ENCODE measurements around the gene RPS6KB2.

The RPS6KB2 gene

DNA sequence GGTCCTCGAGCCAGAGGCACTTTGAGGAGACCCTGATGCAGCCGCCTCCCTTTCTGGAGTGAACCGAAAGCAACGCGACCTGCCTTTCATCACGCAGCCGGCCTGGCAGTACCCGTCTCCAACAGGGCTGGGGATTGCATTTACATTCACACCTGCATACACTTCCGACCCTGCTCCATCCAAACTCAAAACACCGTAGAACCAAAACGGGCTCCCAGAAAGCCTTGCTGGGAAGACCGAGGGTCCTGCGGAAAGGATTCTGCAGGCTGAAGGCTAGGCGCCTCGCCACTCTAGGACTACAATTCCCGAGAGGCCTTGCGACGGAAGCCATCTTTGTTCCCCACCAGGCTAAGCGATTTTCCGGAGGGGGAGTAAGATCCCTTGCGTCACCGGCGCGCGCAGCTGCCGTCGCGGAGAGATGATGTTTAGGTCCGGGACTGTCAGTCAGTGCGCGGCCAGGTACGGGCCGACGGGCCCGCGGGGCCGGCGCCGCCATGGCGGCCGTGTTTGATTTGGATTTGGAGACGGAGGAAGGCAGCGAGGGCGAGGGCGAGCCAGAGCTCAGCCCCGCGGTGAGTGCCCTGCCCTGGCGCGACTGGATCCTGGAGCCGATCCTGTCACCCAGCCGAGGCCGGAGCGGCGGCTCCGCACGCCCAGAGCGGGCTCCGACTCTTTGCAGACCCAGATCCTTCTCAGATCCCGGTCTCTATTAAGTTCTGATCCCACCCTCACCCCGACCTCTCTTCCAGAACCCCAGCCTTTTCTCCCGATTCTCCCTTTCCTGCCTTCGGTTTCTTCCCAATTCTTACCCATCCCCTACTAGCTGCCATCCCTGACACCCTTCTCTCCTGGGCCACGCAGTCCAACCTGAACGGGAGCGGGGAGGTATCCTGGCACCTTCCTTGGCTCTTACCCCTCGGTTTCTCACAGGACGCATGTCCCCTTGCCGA, at the start of gene RPS6KB2:
Gene RPS6KB2 (plus strand): TSS at position 443 of the 950 bp plus-strand sequence. CDS start 52 bp downstream, at position 495.
- H3K4me1 Mint-ChIP-seq (ENCODE audit: low read depth) = peaks cover 45% of the 10 kb centered on the region
- H3K27me3 Mint-ChIP-seq = no peaks in the 10 kb centered on the region
- H3K9me3 Mint-ChIP-seq = no peaks in the 10 kb centered on the region
- peaks cover 12% of the 10 kb centered on the region for H3K36me3 Mint-ChIP-seq (ENCODE audit: low read depth)
- peak within 1 kb of the TSS; percentile 97 for H3K27ac Mint-ChIP-seq
- peak within 1 kb of the TSS; percentile 98 for H3K4me3 Mint-ChIP-seq

DNA sequence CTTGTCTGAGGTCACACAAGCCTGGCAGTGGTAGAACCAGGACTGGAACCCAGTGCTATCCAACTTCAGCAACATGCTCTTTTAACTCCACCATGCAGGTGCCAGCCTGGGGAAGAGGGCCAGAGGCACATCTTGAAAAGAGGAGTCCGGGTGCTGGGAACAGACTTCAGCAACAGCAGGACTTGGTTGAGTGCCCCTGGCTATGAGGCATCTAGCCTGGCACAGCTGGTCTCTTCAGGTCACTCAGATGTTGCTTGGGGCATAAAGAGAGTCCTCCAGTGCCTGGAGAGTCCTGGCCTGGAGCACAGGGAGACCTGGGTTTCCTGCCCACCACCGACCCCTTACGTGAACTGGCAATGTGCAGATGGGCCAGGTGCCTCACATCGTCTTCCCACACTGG, 49.8 kb upstream of the RPS6KB2 start:
- peaks cover 5% of the 10 kb centered on the region for H3K27me3 Mint-ChIP-seq
- H3K9me3 Mint-ChIP-seq = no peaks in the 10 kb centered on the region
- peaks cover 43% of the 10 kb centered on the region for H3K4me1 Mint-ChIP-seq (ENCODE audit: low read depth)
- no peak overlapping the region for H3K4me3 Mint-ChIP-seq
- no peaks in the 10 kb centered on the region for H3K36me3 Mint-ChIP-seq (ENCODE audit: low read depth)
- no peak overlapping the region for H3K27ac Mint-ChIP-seq

DNA sequence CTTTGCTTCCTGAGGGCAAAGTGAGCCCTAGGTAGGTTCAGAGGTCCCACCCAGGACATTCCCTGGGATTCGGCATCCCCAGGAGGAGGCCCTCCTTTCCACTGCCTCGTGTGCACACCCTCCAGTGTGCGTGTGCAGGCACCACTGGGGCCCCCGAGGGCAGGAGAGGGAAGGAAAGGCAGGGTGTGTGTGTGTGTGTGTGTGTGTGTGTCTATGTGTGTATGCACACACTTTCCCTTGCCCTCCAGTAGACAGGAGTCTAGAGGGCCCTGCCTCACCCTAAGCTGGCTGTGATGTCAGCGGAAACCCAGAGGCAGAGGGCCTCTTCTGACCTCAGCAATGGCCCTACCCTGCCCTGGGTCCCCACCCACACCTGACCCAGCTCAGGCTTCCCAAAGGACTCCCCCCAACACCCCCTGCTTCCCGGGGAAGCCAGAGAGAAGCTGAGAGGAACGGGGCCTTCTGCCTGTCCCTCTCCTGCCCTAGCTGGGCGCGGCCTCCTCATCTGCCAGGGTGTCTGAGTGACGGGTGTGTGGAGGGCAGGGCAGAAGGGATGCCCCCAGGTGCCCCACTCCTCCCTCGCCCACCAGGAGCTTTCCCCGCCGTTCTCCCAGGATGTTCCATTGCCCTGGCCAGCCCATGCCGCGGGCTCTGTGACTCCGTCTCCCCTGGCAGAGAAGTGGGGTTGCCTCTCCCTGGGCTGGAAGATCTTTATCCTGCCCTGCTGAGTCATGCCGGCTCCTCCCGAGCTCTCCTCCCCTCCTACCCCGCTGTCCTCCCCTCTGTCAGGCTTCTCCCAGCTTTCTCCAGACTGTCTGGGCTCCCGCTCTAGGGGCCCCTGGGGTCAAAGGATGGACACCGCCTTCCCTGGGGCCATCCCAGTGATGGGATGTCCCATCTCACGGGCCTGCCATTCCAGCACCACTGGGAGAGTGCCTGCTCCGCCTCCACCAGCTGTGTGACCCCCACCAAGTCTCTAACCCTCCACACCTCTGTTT, 48.9 kb upstream of the RPS6KB2 start:
- peaks cover 35% of the 10 kb centered on the region for H3K4me1 Mint-ChIP-seq (ENCODE audit: low read depth)
- no peak overlapping the region for H3K27ac Mint-ChIP-seq
- H3K9me3 Mint-ChIP-seq = no peaks in the 10 kb centered on the region
- H3K4me3 Mint-ChIP-seq = no peak overlapping the region
- no peaks in the 10 kb centered on the region for H3K36me3 Mint-ChIP-seq (ENCODE audit: low read depth)
- H3K27me3 Mint-ChIP-seq = peaks cover under 1% of the 10 kb centered on the region

DNA sequence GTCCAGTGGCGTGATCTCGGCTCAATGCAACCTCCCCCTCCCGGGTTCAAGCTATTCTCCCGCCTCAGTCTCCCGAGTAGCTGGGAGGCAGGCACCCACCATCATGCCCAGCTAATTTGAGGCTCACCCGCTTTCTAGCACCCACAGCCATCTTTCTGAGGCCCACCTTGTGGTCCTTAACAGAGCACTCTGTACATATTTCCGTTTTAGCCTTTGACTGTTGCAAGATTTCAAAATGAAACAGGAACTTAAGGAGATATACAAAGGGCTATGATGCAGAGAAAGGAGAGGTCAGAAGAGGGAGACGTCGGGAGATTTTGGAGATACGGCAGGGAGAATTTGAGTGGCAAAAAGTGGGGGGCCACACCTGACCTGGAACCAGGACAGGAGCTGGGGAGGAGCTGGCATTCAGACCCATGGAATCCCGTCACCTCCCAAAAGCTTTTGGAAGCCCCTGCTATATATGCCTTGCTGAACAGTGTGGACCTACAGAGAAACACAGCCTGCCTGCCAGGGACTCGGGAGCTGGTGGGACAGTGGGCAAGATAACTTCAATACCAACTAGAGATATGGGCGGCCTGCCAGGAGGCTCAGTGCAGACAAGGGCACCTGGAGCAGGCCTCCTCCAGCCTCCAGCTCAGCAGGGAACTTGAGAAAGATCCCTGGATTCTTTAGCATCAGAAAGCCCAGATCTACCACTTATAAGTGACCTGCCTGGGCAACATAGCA, 46.9 kb upstream of the RPS6KB2 start:
- Mint-ChIP-seq H3K36me3 (ENCODE audit: low read depth) (no peaks in the 10 kb centered on the region), H3K27ac (peak overlapping the region; percentile 19), H3K27me3 (no peaks in the 10 kb centered on the region), H3K4me3 (no peak overlapping the region), H3K9me3 (no peaks in the 10 kb centered on the region), H3K4me1 (ENCODE audit: low read depth) (peaks cover 34% of the 10 kb centered on the region)

DNA sequence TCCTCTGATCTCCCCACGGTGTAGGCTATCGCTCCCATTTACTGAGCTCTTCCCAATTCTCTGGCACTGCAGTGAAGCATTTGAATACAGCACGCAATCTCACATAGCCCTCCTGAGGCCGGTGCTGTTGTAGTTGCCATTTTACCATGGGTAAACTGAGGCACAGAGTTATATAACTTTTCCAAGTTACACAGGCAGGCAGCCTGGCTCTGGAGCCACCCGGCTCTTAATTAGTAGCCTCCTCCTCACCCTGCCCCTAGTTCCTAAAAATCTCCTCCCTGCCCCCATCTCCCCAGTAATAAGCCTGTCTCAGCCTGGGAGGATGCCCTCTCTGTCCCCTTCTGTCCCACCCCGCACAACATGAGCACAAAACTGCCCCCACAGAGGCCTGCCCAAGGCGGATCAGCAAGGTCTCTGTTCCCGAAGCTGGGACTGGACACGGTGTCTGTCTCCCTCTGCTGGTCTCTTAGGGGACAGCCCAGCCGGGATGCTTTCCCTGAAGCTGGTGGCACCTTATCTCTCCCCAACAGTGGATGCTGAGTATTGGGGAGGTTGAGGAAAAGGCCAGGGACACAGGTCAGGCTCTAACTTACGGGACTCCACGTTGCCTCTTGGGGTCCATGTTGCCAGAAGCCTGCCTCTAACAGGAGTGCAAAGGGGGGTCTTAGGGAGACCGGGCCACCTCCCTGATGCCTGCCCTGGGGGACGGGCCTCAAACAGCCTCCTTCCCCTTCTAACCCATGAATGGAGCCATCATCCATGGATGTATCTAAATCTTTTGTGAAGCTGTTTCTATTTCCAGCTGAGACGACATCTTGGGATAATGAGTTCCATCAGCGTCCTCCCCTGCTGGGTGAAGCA, 45.8 kb upstream of the RPS6KB2 start:
- Mint-ChIP-seq H3K4me3 (no peak overlapping the region), H3K36me3 (ENCODE audit: low read depth) (no peaks in the 10 kb centered on the region), H3K4me1 (ENCODE audit: low read depth) (peaks cover 34% of the 10 kb centered on the region), H3K27me3 (no peaks in the 10 kb centered on the region), H3K9me3 (no peaks in the 10 kb centered on the region), H3K27ac (no peak overlapping the region)

DNA sequence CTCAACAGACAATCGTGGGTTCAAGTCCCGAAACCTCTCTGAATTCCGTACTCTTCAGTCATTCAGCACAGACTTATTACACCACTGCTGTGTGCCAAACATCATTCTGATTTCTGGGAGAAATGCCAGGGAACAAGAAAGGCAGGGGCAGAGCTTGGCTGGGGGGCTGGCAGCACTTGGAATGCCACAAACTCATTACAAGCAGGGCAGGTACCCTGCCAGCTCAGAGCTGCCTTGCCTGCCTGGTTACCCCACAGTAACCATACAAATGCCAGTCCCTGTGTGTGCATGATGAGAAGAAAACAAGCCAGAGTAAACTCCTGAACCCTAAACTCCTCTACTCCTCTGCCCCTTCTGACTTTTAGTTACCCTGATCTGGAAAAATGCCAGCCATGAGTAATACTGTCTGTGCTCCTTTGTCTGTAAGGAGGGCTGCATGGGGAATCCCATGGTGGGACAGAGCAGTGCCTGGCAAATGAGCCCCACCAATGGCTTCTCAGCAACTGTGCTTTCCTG, 43.4 kb upstream of the RPS6KB2 start:
- no peak overlapping the region for H3K27ac Mint-ChIP-seq

DNA sequence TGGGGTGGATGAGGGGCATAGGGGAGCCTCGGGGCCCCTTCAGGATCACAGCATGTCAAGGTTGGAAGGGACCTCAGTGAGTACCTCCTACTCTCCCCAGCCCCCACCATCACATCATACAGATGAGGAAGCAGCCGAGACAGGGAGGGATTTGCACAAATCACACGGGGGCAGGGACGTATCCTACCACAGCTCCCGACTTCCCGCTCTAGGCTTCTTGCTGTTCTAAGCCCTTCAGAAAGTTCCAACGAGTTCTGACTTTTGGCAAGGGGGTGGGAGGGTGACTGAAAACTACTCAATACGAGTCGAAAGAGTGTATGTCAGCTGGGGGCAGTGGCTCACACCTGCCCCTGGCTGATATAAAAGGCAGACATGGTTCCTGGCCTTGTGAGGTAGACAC, 41.2 kb upstream of the RPS6KB2 start:
- Mint-ChIP-seq H3K36me3 (ENCODE audit: low read depth) (no peaks in the 10 kb centered on the region), H3K4me1 (ENCODE audit: low read depth) (peaks cover 29% of the 10 kb centered on the region), H3K27ac (no peak overlapping the region), H3K9me3 (no peaks in the 10 kb centered on the region), H3K4me3 (no peak overlapping the region), H3K27me3 (no peaks in the 10 kb centered on the region)

More for the DNA sequence above, 43.4 kb upstream of the RPS6KB2 start:
- Mint-ChIP-seq H3K27me3 (no peaks in the 10 kb centered on the region), H3K9me3 (no peaks in the 10 kb centered on the region), H3K36me3 (ENCODE audit: low read depth) (no peaks in the 10 kb centered on the region), H3K4me1 (ENCODE audit: low read depth) (peaks cover 32% of the 10 kb centered on the region), H3K4me3 (no peak overlapping the region)

DNA sequence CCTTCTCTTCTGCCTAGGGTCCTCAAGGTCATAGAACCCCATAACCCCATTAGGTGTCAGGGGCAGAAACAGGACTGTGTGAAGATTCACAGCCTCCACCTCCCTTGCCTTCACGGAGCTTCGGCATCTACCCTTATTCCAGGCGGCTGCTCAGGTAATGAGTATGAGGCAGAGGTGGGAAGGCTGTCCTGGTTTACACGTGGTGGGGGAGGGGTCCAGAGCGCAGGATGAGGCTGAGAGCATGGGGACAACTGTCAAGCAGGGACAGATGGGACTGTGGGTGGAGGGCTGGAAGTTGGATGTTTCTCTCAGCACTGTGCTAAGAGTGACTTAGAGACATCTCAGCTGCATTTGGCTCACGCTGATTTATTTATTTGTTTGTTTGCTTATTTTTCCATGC, 40.8 kb upstream of the RPS6KB2 start:
- H3K4me3 Mint-ChIP-seq = no peak overlapping the region
- peaks cover 28% of the 10 kb centered on the region for H3K4me1 Mint-ChIP-seq (ENCODE audit: low read depth)
- no peaks in the 10 kb centered on the region for H3K9me3 Mint-ChIP-seq
- H3K27me3 Mint-ChIP-seq = no peaks in the 10 kb centered on the region
- H3K36me3 Mint-ChIP-seq (ENCODE audit: low read depth) = no peaks in the 10 kb centered on the region
- no peak overlapping the region for H3K27ac Mint-ChIP-seq

DNA sequence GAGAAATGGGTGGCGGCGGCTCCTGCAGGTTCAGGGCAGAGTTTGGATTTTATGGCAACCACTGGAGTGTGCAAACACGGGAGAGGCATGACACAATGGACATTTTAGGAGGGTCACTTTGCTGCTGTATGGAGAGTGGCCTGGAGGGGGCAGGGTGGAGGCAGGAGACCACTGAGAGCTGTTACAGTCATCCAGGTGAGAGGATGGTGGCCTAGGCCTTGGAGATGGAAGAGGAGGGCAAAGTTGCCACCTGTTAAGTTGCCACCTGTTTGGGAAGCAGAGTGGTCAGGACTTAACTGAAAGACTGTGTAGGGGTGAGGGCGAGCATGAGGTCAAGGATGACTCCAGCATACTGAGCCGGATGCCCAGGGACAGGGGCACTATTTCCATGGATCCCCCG, 38.8 kb upstream of the RPS6KB2 start:
- Mint-ChIP-seq H3K4me1 (ENCODE audit: low read depth) (peaks cover 42% of the 10 kb centered on the region), H3K27me3 (no peaks in the 10 kb centered on the region), H3K4me3 (peak overlapping the region; percentile 64), H3K27ac (peak overlapping the region; percentile 67), H3K36me3 (ENCODE audit: low read depth) (peaks cover 5% of the 10 kb centered on the region), H3K9me3 (no peaks in the 10 kb centered on the region)

DNA sequence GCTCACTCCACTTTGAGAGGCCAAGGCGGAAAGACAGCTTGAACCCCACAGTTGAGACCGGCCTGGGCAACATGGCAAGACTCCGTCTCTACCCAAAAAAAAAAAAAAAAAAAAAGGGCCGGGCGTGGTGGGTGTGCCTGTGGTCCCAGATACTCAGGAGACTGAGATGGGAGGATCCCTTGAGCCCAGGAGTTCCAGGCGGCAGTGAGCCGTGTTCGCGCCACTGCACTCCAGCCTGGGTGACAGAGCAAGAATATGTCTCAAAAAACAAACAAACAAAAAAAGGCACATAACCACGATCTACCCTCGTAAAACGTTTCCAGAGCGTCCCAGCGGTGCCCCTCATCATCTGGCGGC, 37.4 kb upstream of the RPS6KB2 start:
- Mint-ChIP-seq H3K27me3 (no peaks in the 10 kb centered on the region), H3K9me3 (no peaks in the 10 kb centered on the region), H3K36me3 (ENCODE audit: low read depth) (peaks cover 5% of the 10 kb centered on the region), H3K27ac (peak overlapping the region; percentile 90), H3K4me1 (ENCODE audit: low read depth) (peaks cover 37% of the 10 kb centered on the region), H3K4me3 (peak overlapping the region; percentile 93)

DNA sequence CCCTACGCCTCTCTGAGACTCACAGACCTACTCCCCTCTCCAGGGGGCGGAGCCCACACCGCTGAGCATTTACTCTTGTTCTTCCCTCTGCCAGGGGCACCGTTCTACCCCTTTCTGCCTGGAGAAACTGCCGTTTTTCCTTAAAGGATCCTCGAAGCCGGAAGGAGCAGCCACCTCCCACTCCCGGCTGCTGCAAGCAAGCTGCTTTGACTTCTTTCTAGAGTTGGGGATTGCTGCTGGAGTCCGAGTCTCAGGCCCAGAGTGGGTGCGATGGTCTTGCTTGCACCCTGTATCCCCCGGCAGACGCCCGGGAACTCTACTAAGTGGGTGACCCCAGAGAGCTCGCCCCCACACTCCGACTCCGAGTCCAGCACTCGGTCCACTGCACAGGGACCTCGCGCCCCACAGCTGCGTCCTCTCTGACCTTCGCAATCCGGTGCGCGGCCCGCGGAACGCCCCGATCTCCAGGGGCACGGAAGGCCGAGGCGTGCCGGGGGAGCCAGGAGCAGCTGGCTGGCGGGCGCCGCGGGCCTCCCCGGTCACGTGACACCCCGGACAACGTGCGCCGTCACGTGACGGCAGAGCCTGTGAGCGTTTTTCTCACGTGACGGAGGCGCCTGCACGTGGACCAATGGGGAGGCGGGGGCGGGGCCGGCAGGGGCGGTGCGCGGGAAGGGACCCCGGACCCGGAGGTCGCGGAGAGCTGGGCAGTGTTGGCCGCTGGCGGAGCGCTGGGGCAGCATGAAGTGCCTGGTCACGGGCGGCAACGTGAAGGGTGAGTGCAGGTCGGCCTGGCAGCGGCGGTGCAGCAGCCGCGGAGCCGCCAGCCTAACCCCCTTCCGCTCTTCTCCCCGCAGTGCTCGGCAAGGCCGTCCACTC, 36.8 kb upstream of the RPS6KB2 start, which contains the start of gene RAD9A:
Gene RAD9A (plus strand): TSS at position 683 of the 879 bp plus-strand sequence. CDS start 59 bp downstream, at position 742.
- Mint-ChIP-seq H3K27ac (peak within 1 kb of the TSS; percentile 90), H3K9me3 (no peaks in the 10 kb centered on the region), H3K36me3 (ENCODE audit: low read depth) (peaks cover 5% of the 10 kb centered on the region), H3K4me3 (peak within 1 kb of the TSS; percentile 93), H3K27me3 (no peaks in the 10 kb centered on the region), H3K4me1 (ENCODE audit: low read depth) (peaks cover 40% of the 10 kb centered on the region)

DNA sequence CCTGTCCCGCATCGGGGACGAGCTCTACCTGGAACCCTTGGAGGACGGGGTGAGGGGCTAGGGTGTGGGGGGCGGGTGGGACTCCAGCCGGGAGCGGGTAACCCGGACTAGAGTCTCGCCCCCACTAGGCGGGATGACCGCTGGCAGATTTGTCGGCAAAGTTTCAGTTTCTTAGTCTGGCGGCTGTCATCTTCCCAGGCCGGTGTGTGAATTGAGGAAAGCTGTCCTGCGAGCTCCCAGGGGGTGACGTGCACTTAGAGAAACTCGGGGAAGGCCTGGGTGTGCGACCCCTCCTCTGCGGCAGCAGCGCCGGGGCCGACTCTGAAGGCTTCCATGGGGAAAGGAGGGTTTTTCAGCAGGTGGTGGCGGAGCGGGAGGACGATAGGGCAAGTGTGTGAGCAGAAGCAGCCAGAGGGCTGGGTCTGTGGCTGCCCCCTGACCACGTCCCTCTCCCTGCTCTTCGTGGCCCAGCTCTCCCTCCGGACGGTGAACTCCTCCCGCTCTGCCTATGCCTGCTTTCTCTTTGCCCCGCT, 36.0 kb upstream of the RPS6KB2 start:
- Mint-ChIP-seq H3K27ac (peak overlapping the region; percentile 72), H3K36me3 (ENCODE audit: low read depth) (peaks cover 9% of the 10 kb centered on the region), H3K27me3 (no peaks in the 10 kb centered on the region), H3K4me1 (ENCODE audit: low read depth) (peaks cover 46% of the 10 kb centered on the region), H3K4me3 (peak overlapping the region; percentile 93), H3K9me3 (no peaks in the 10 kb centered on the region)

Data from stimulated activated naive CD8-positive, alpha-beta T cell treated with anti-CD3 and anti-CD28 coated beads, Interleukin-15, Interleukin-2, amounts not matched to agents 100 ng/mL and 50 ng/mL, for 24 hours (primary cell).